Spinal cord (tissue), 10 donors: ENCODE results near the gene ZSWIM1. TPM values are rescaled to one million over a fixed set of nuclear protein-coding genes. Genes with fewer than 3 reads are reported as not detected.

Source experiments
- DNase-seq, 6 donors: peaks; one replicate each; pipeline versions ENCODE4 v3.0.0 to v3.0.0-alpha.2; 2013 to 2015; ENCODE audit warnings: low spot score in 6 of 6, low read depth in 4 of 6
- H3K27ac ChIP-seq: one replicate; pipeline ENCODE4 v1.5.1; 2013; ENCODE audit warnings: low read depth, low read length, control low read depth
- H3K27me3 ChIP-seq: one replicate; pipeline ENCODE4 v1.6.1; 2013; ENCODE audit warnings: low read length; ENCODE audit not compliant: control insufficient read depth, insufficient read depth
- H3K36me3 ChIP-seq: one replicate; pipeline ENCODE4 v1.6.1; 2013; ENCODE audit warnings: low read length; ENCODE audit not compliant: control insufficient read depth, insufficient read depth
- H3K4me1 ChIP-seq: one replicate; pipeline ENCODE4 v1.6.1; 2013; ENCODE audit warnings: low read length; ENCODE audit not compliant: control insufficient read depth, insufficient read depth
- H3K4me3 ChIP-seq: one replicate; pipeline ENCODE4 v1.5.1; 2013; ENCODE audit warnings: low read depth, low read length, control low read depth
- H3K9me3 ChIP-seq: one replicate; pipeline ENCODE4 v1.6.1; 2013; ENCODE audit warnings: low read length; ENCODE audit not compliant: control insufficient read depth, insufficient read depth
- WGBS: methylation state at CpG from one replicate; pipeline ENCODE4 v1.1.5; 2013; ENCODE audit warnings: missing lambda C conversion rate; ENCODE audit not compliant: insufficient coverage; 5-methylcytosine and 5-hydroxymethylcytosine counted together
- polyA plus RNA-seq, 2 donors: library from polyadenylated mRNA; unstranded; fragments of 120-200 nt; gene quantifications; one replicate each; pipeline ENCODE4 v1.2.1, GENCODE V29; 2013; ENCODE audit not compliant: insufficient read length in 2 of 2
- total RNA-seq, 2 donors: library from RNA; depleted of rRNA in 1 of 2; stranded (reverse); fragments of 120-200 nt in 1 of 2; fragments of >200 nt in 1 of 2; gene quantifications; one replicate each; pipeline versions ENCODE4 v1.2.3 to v1.2.4, GENCODE V29; 2013 to 2014
- donor health status: healthy.

The ZSWIM1 gene
- total and polyA plus RNA-seq, 4 donors: 5.5 to 18.3 (median 13.9) TPM

GRCh38 chr20:45840700-45841198, 40.3 kb upstream of the ZSWIM1 start:
- Histone ChIP-seq H3K36me3 (peaks cover 56% of the 10 kb centered on the region), H3K9me3 (no peaks in the 10 kb centered on the region), H3K27ac (no peak overlapping the region), H3K27me3 (no peaks in the 10 kb centered on the region), H3K4me3 (no peak overlapping the region), H3K4me1 (peaks cover 9% of the 10 kb centered on the region)
- WGBS: 90% methylated on average over 23 of the region's 25 CpGs
- DNase-seq: no peak

GRCh38 chr20:45841407-45842129, 39.5 kb upstream of the ZSWIM1 start:
- Histone ChIP-seq H3K27me3 (no peaks in the 10 kb centered on the region), H3K27ac (no peak overlapping the region), H3K9me3 (no peaks in the 10 kb centered on the region), H3K4me1 (peaks cover 3% of the 10 kb centered on the region), H3K4me3 (no peak overlapping the region), H3K36me3 (peaks cover 58% of the 10 kb centered on the region)
- no peak for DNase-seq
- WGBS: 81% methylated on average over 5 of the region's 10 CpGs

GRCh38 chr20:45842169-45842812, 38.7 kb upstream of the ZSWIM1 start:
- H3K4me3 ChIP-seq: no peak overlapping the region
- no peaks in the 10 kb centered on the region for H3K4me1 ChIP-seq
- H3K27me3 ChIP-seq: no peaks in the 10 kb centered on the region
- WGBS: 62% methylated on average over 2 of the region's 5 CpGs
- DNase-seq: no peak
- H3K36me3 ChIP-seq: peaks cover 62% of the 10 kb centered on the region
- no peak overlapping the region for H3K27ac ChIP-seq
- no peaks in the 10 kb centered on the region for H3K9me3 ChIP-seq

GRCh38 chr20:45843506-45843905, 37.5 kb upstream of the ZSWIM1 start:
- Histone ChIP-seq H3K4me3 (no peak overlapping the region), H3K27ac (no peak overlapping the region), H3K36me3 (peaks cover 69% of the 10 kb centered on the region), H3K9me3 (no peaks in the 10 kb centered on the region), H3K27me3 (no peaks in the 10 kb centered on the region), H3K4me1 (no peaks in the 10 kb centered on the region)
- WGBS: 93% methylated on average over 10 of the region's 14 CpGs
- DNase-seq: no peak

GRCh38 chr20:45845452-45845851, 35.6 kb upstream of the ZSWIM1 start:
- H3K4me3 ChIP-seq: no peak overlapping the region
- H3K27ac ChIP-seq: no peak overlapping the region
- no peaks in the 10 kb centered on the region for H3K4me1 ChIP-seq
- no peak for DNase-seq
- H3K36me3 ChIP-seq: peaks cover 73% of the 10 kb centered on the region
- no peaks in the 10 kb centered on the region for H3K9me3 ChIP-seq
- H3K27me3 ChIP-seq: no peaks in the 10 kb centered on the region

GRCh38 chr20:45848421-45848820, 32.6 kb upstream of the ZSWIM1 start:
- H3K9me3 ChIP-seq: no peaks in the 10 kb centered on the region
- 95% methylated on average over 8 of the region's 8 CpGs for WGBS
- no peaks in the 10 kb centered on the region for H3K27me3 ChIP-seq
- no peak overlapping the region for H3K4me3 ChIP-seq
- no peak for DNase-seq
- peaks cover 62% of the 10 kb centered on the region for H3K36me3 ChIP-seq
- no peak overlapping the region for H3K27ac ChIP-seq
- H3K4me1 ChIP-seq: no peaks in the 10 kb centered on the region

GRCh38 chr20:45848969-45849582, 32.0 kb upstream of the ZSWIM1 start:
- Histone ChIP-seq H3K27ac (no peak overlapping the region), H3K36me3 (peaks cover 59% of the 10 kb centered on the region), H3K4me3 (no peak overlapping the region), H3K27me3 (no peaks in the 10 kb centered on the region), H3K9me3 (no peaks in the 10 kb centered on the region), H3K4me1 (no peaks in the 10 kb centered on the region)
- 76% methylated on average over 3 of the region's 8 CpGs for WGBS
- DNase-seq: no peak

- H3K27me3 ChIP-seq: no peaks in the 10 kb centered on the region
- no peak for DNase-seq
- H3K4me3 ChIP-seq: no peak overlapping the region
- peaks cover 7% of the 10 kb centered on the region for H3K4me1 ChIP-seq
- no peaks in the 10 kb centered on the region for H3K9me3 ChIP-seq
- 100% methylated on average over 2 of the region's 2 CpGs for WGBS
- H3K27ac ChIP-seq: no peak overlapping the region
- H3K36me3 ChIP-seq: peaks cover 63% of the 10 kb centered on the region
Observed at GRCh38 chr20:45850238-45850637, 30.8 kb upstream of the ZSWIM1 start.

- Histone ChIP-seq H3K36me3 (peaks cover 56% of the 10 kb centered on the region), H3K27me3 (no peaks in the 10 kb centered on the region), H3K4me3 (no peak overlapping the region), H3K9me3 (no peaks in the 10 kb centered on the region), H3K27ac (no peak overlapping the region), H3K4me1 (peaks cover 13% of the 10 kb centered on the region)
- no peak for DNase-seq
- WGBS: no CpG with 5 or more reads among the region's 1 CpG
Observed at GRCh38 chr20:45850926-45851325, 30.1 kb upstream of the ZSWIM1 start.

- Histone ChIP-seq H3K9me3 (no peaks in the 10 kb centered on the region), H3K4me1 (peaks cover 19% of the 10 kb centered on the region), H3K4me3 (no peak overlapping the region), H3K27ac (no peak overlapping the region), H3K36me3 (peaks cover 53% of the 10 kb centered on the region), H3K27me3 (no peaks in the 10 kb centered on the region)
- no peak for DNase-seq
Observed at GRCh38 chr20:45851501-45851900, 29.5 kb upstream of the ZSWIM1 start.
